GF-D8 (cell line): ENCODE data around the gene PTMA.
A peak's percentile ranks its signal among the peaks of the same experiment; 100 is the strongest.
"Not testable (repeated sequence)": the region's sequence is repeated elsewhere in the genome, so short reads cannot be mapped to it uniquely, and the experiment has no call there.

Source experiments
- DNase-seq: peaks from one replicate; lab custom pipeline; 2025; lab: John Stamatoyannopoulos, UW

The PTMA gene

GRCh38 chr2:231696004-231696367, 12.3 kb upstream of the PTMA start:
- no peak for DNase-seq

- DNase-seq, result no peak
Measured at GRCh38 chr2:231699006-231699405, 9.3 kb upstream of the PTMA start.

GRCh38 chr2:231701456-231702373, 6.6 kb upstream of the PTMA start:
- no peak for DNase-seq

- DNase-seq, result no peak
Measured at GRCh38 chr2:231704017-231704416, 4.3 kb upstream of the PTMA start.

- peak; percentile 92 for DNase-seq
Measured at GRCh38 chr2:231706731-231707624, 1.3 kb upstream of the PTMA start.

- DNase-seq, result no peak
Measured at GRCh38 chr2:231707625-231707926, 749 bp upstream of the PTMA start.

GRCh38 chr2:231708773-231709635, 679 bp downstream of the PTMA start:
- DNase-seq, result no peak

- DNase-seq, result no peak
Measured at GRCh38 chr2:231709636-231709980, 1.3 kb downstream of the PTMA start.

GRCh38 chr2:231709981-231710798, 1.9 kb downstream of the PTMA start:
- no peak for DNase-seq

- no peak for DNase-seq
Measured at GRCh38 chr2:231710799-231711676, 2.7 kb downstream of the PTMA start.

GRCh38 chr2:231711677-231712450, 3.5 kb downstream of the PTMA start:
- no peak for DNase-seq

- DNase-seq, result not testable (repeated sequence)
Measured at GRCh38 chr2:231712451-231713021, 4.2 kb downstream of the PTMA start.

- not testable (repeated sequence) for DNase-seq
Measured at GRCh38 chr2:231713406-231713729, 5.0 kb downstream of the PTMA start.

- DNase-seq, result peak; percentile 76
Measured at GRCh38 chr2:231713730-231714638, 5.7 kb downstream of the PTMA start.

GRCh38 chr2:231714639-231715498, 6.5 kb downstream of the PTMA start:
- no peak for DNase-seq

- no peak for DNase-seq
Measured at GRCh38 chr2:231715499-231715837, 7.1 kb downstream of the PTMA start.

GRCh38 chr2:231715988-231716616, 7.8 kb downstream of the PTMA start:
- no peak for DNase-seq
